GM15510 (cell line): ENCODE results near the gene ALDH1A1.

Experiments
- POLR2A ChIP-seq: IDR thresholded peaks from 3 replicates; pipeline ENCODE4 v1.6.1; 2011; ENCODE audit warnings: borderline replicate concordance; ENCODE audit not compliant: insufficient read length; ENCODE audit errors: extremely low read depth

Gene ALDH1A1

GRCh38 chr9:72888943-72889342 lies 63.9 kb downstream of the ALDH1A1 start:
- TF ChIP-seq POLR2A, result no peak

- TF ChIP-seq POLR2A, result no peak
Observed at GRCh38 chr9:72888067-72888466, 64.8 kb downstream of the ALDH1A1 start.

GRCh38 chr9:72886386-72886785 lies 66.5 kb downstream of the ALDH1A1 start:
- TF ChIP-seq POLR2A, result no peak

- TF ChIP-seq POLR2A, result no peak
Observed at GRCh38 chr9:72884508-72884907, 68.3 kb downstream of the ALDH1A1 start.

- TF ChIP-seq POLR2A, result no peak
Observed at GRCh38 chr9:72883875-72884274, 69.0 kb downstream of the ALDH1A1 start.

- TF ChIP-seq POLR2A, result no peak
Observed at GRCh38 chr9:72882117-72882775, 70.6 kb downstream of the ALDH1A1 start.

- TF ChIP-seq POLR2A, result no peak
Observed at GRCh38 chr9:72880821-72881220, 72.0 kb downstream of the ALDH1A1 start.

- no peak for TF ChIP-seq POLR2A
Observed at GRCh38 chr9:72875221-72875620, 77.6 kb downstream of the ALDH1A1 start.

- no peak for TF ChIP-seq POLR2A
Observed at GRCh38 chr9:72874344-72874743, 78.5 kb downstream of the ALDH1A1 start.

- no peak for TF ChIP-seq POLR2A
Observed at GRCh38 chr9:72873456-72873855, 79.4 kb downstream of the ALDH1A1 start.

GRCh38 chr9:72872718-72873117 lies 80.1 kb downstream of the ALDH1A1 start:
- no peak for TF ChIP-seq POLR2A

GRCh38 chr9:72871685-72872084 lies 81.2 kb downstream of the ALDH1A1 start:
- TF ChIP-seq POLR2A, result no peak

- TF ChIP-seq POLR2A, result no peak
Observed at GRCh38 chr9:72864327-72864726, 88.5 kb downstream of the ALDH1A1 start.

- no peak for TF ChIP-seq POLR2A
Observed at GRCh38 chr9:72863456-72864094, 89.3 kb downstream of the ALDH1A1 start.

- TF ChIP-seq POLR2A, result no peak
Observed at GRCh38 chr9:72858089-72858912, 94.6 kb downstream of the ALDH1A1 start.
